Activated T-cell treated with anti-CD3 and anti-CD28 coated beads, Interleukin-2, amount 50 U/mL, for 4 hours (primary cell): ENCODE data around the gene APOL3. TPM values are rescaled to one million over a fixed set of nuclear protein-coding genes. Genes with fewer than 3 reads are reported as not detected.
A peak's percentile ranks its signal among the peaks of the same experiment; 100 is the strongest.
"Not testable (repeated sequence)": the region's sequence is repeated elsewhere in the genome, so short reads cannot be mapped to it uniquely, and the experiment has no call there.

Source experiments
- ATAC-seq, 2 donors: fragments of 200-7000 bp; cut with Tn5 transposase; one replicate each; pipeline ENCODE4 v1.10.0; 2021
- DNase-seq: peaks from one replicate; pipeline ENCODE4 v3.0.0-alpha.2; 2020
- H3K27me3 Mint-ChIP-seq: one replicate; pipeline ENCODE4 v1.8.0; 2021; ENCODE audit warnings: low read depth, mixed read lengths
- H3K36me3 Mint-ChIP-seq: one replicate; pipeline ENCODE4 v1.8.0; 2022; ENCODE audit warnings: mixed read lengths; ENCODE audit not compliant: insufficient read depth
- H3K4me1 Mint-ChIP-seq: one replicate; pipeline ENCODE4 v1.8.0; 2021; ENCODE audit warnings: low read depth, mixed read lengths
- H3K4me3 Mint-ChIP-seq: one replicate; pipeline ENCODE4 v1.8.0; 2021; ENCODE audit warnings: mild to moderate bottlenecking, moderate library complexity, mixed read lengths
- H3K9me3 Mint-ChIP-seq: one replicate; pipeline ENCODE4 v1.8.0; 2021; ENCODE audit warnings: mixed read lengths
- total RNA-seq, 3 donors: library from RNA; stranded (reverse); gene quantifications; one replicate each; pipeline ENCODE4 v1.2.1, GENCODE V29; 2021

The APOL3 gene, protein sequence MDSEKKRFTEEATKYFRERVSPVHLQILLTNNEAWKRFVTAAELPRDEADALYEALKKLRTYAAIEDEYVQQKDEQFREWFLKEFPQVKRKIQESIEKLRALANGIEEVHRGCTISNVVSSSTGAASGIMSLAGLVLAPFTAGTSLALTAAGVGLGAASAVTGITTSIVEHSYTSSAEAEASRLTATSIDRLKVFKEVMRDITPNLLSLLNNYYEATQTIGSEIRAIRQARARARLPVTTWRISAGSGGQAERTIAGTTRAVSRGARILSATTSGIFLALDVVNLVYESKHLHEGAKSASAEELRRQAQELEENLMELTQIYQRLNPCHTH
- 10 to 100 TPM; 14.4 to 17.7 (median 15.5) TPM for total RNA-seq

DNA sequence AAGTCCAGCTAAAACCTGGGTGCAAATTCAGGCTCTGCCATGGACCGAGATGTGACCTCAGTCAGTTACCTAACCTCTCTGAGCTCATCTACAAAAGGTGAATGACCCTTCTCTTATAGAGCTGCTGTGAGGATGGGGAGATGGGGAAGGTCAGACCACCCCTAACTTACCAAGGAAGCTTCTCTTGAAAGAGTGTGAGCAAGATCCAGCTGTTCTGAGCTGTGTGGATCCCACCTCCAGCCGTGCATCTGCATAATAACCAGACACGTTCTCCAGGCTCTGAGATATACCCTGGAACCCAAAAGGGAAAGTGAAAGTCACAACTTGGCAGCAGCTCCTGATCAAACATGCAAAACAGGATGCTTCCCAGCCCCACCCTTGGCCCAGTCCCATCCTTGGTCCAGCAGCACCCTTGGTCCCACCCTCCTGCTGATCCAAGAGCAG is at the start of gene APOL3:
Gene APOL3 (minus strand): TSS at position 257 of the 444 bp plus-strand sequence. CDS start 11,700 bp downstream, outside the sequence.
- no peaks in the 10 kb centered on the region for H3K36me3 Mint-ChIP-seq
- DNase-seq, result no peak
- peaks cover 85% of the 10 kb centered on the region for H3K4me1 Mint-ChIP-seq
- H3K4me3 Mint-ChIP-seq, result peak within 1 kb of the TSS; percentile 83
- no peaks in the 10 kb centered on the region for H3K9me3 Mint-ChIP-seq
- peak; percentile 62 to 65 for ATAC-seq
- no peaks in the 10 kb centered on the region for H3K27me3 Mint-ChIP-seq

GRCh38 chr22:36210224-36210623 is 49.7 kb upstream of the APOL3 start:
- peaks cover 8% of the 10 kb centered on the region for H3K9me3 Mint-ChIP-seq
- H3K4me3 Mint-ChIP-seq, result no peak overlapping the region
- DNase-seq (no peak), ATAC-seq (no peak)
- no peaks in the 10 kb centered on the region for H3K36me3 Mint-ChIP-seq
- peaks cover 16% of the 10 kb centered on the region for H3K27me3 Mint-ChIP-seq
- peaks cover 10% of the 10 kb centered on the region for H3K4me1 Mint-ChIP-seq

- not testable (repeated sequence) for H3K36me3 Mint-ChIP-seq, H3K4me3 Mint-ChIP-seq, ATAC-seq, H3K9me3 Mint-ChIP-seq, DNase-seq
- Mint-ChIP-seq H3K4me1 (peaks cover 10% of the 10 kb centered on the region), H3K27me3 (peaks cover 13% of the 10 kb centered on the region)
Measured at GRCh38 chr22:36209488-36209908, 48.9 kb upstream of the APOL3 start.

GRCh38 chr22:36208914-36209313 is 48.4 kb upstream of the APOL3 start:
- Mint-ChIP-seq H3K4me3 (no peak overlapping the region), H3K9me3 (peaks cover 8% of the 10 kb centered on the region), H3K4me1 (peaks cover 10% of the 10 kb centered on the region), H3K36me3 (no peaks in the 10 kb centered on the region), H3K27me3 (peaks cover 13% of the 10 kb centered on the region)
- DNase-seq (no peak), ATAC-seq (no peak)

GRCh38 chr22:36208162-36208765 is 47.7 kb upstream of the APOL3 start:
- no peak for DNase-seq
- no peak for ATAC-seq
- no peaks in the 10 kb centered on the region for H3K36me3 Mint-ChIP-seq
- peaks cover 13% of the 10 kb centered on the region for H3K27me3 Mint-ChIP-seq
- peaks cover 8% of the 10 kb centered on the region for H3K9me3 Mint-ChIP-seq
- H3K4me3 Mint-ChIP-seq, result no peak overlapping the region
- H3K4me1 Mint-ChIP-seq, result peaks cover 10% of the 10 kb centered on the region

- no peak overlapping the region for H3K4me3 Mint-ChIP-seq
- H3K4me1 Mint-ChIP-seq, result peaks cover 8% of the 10 kb centered on the region
- H3K36me3 Mint-ChIP-seq, result no peaks in the 10 kb centered on the region
- DNase-seq (no peak), ATAC-seq (no peak)
- H3K9me3 Mint-ChIP-seq, result peaks cover 8% of the 10 kb centered on the region
- peaks cover 9% of the 10 kb centered on the region for H3K27me3 Mint-ChIP-seq
Measured at GRCh38 chr22:36206255-36206654, 45.7 kb upstream of the APOL3 start.

DNA sequence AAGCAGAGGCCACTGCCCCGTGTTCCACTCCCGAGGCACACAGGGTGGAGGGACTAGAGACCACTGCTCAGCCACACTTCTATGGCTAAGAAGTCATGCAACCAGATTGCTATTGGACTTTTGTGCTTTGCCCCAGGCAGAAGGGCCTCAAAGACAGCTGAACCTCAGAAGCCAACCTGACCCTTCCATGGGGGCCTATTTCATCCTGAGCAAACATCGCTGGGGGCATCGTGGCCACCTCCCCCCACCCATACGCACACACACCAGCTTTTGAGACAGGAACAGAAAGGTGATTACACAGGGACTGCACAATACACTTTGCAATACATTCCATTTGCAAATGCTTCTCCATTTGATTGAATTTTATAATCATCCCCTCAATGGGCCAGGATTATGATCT is 45.0 kb upstream of the APOL3 start:
- ATAC-seq, H3K4me1 Mint-ChIP-seq, H3K9me3 Mint-ChIP-seq, DNase-seq, H3K36me3 Mint-ChIP-seq, H3K4me3 Mint-ChIP-seq, H3K27me3 Mint-ChIP-seq: not testable (repeated sequence)

GRCh38 chr22:36204632-36205015 is 44.1 kb upstream of the APOL3 start:
- peaks cover 8% of the 10 kb centered on the region for H3K9me3 Mint-ChIP-seq
- H3K27me3 Mint-ChIP-seq, result peaks cover 7% of the 10 kb centered on the region
- H3K4me1 Mint-ChIP-seq, result peaks cover 2% of the 10 kb centered on the region
- no peaks in the 10 kb centered on the region for H3K36me3 Mint-ChIP-seq
- DNase-seq, result no peak
- ATAC-seq, result no peak
- H3K4me3 Mint-ChIP-seq, result peak overlapping the region; percentile 41

DNA sequence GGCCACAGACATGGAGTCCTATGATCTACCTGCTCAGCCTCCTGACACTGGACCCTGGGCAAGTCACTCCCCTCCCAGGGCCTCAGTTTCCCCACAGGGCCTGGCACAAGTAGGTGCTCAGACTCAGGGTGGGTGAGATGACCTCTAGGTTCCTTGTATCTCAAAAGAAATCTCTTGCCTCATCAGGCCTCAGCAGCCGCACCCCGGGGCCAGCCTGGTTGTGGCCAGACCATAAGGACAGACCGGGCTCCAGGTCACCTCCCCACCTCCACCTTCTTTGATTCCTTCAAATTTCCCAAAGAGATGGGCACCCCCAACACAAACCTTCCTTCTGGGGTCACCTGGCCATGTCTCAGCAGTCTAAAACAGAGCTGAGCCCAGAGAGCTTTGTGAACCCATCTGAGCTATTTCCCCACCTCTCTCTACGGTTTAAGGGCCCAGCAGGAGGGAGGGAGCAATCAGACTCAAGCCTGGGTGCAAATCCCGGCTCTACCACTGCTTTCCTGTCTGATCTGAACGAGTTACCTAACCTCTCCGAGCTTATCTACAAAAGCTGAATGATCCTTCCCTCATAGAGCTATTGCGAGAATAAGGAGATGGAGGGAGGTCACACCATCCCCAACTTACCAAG is 43.6 kb upstream of the APOL3 start:
- Mint-ChIP-seq H3K27me3 (peaks cover 4% of the 10 kb centered on the region), H3K4me3 (peak overlapping the region; percentile 41), H3K4me1 (peaks cover under 1% of the 10 kb centered on the region), H3K9me3 (peaks cover 4% of the 10 kb centered on the region), H3K36me3 (no peaks in the 10 kb centered on the region)
- no peak for DNase-seq
- no peak for ATAC-seq

DNA sequence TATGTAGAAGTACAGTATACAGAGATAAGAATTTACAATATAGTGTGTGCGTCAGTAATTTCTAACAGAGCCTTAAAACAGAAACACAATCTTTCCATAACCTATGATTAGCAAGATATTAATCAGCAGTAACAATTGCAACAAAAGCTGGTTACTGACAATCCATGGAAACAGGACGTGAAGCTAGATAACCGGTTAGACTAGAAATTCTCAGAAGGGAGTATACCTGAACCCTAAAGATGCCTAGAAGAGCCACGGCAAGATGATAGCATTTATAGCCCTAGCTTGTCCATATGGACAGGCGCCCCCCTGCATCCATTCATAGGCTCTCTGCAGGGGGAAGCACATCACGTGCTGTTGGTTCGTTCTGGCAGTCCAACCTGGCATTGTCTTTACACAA is 42.9 kb upstream of the APOL3 start:
- not testable (repeated sequence) for H3K27me3 Mint-ChIP-seq, H3K36me3 Mint-ChIP-seq, H3K4me3 Mint-ChIP-seq, DNase-seq, H3K4me1 Mint-ChIP-seq, H3K9me3 Mint-ChIP-seq, ATAC-seq

DNA sequence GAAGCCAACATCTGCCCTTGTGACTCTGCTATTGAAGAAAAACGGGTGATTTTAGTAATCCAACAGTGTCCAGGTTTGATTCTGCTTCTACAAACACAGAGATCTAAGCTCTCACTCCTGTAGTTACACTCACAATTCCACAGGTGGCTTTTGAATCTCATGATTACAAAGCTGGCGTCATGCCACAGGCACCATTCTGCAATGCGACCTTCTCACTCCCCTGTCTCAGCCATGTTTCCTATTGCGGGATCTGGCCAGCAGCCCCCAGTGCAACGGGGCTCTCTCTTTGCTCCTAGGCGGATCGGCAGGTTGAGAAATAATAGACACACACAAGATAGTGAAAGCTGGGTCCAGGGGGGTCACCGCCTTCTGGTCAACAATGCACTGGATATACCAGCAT is 42.4 kb upstream of the APOL3 start:
- DNase-seq, H3K9me3 Mint-ChIP-seq, H3K27me3 Mint-ChIP-seq, H3K4me1 Mint-ChIP-seq, H3K36me3 Mint-ChIP-seq, ATAC-seq, H3K4me3 Mint-ChIP-seq: not testable (repeated sequence)

GRCh38 chr22:36201630-36202319 is 41.2 kb upstream of the APOL3 start, which contains the start of gene APOL4:
TSS of gene APOL4 (minus strand) at chr22:36201809. CDS start at chr22:36201734, 75 bp downstream.
- Mint-ChIP-seq H3K4me1 (peaks cover 14% of the 10 kb centered on the region), H3K4me3 (no peak within 1 kb of the TSS), H3K27me3 (peaks cover 5% of the 10 kb centered on the region), H3K9me3 (no peaks in the 10 kb centered on the region), H3K36me3 (no peaks in the 10 kb centered on the region)
- ATAC-seq, result no peak
- no peak for DNase-seq

GRCh38 chr22:36201025-36201424 is 40.5 kb upstream of the APOL3 start:
- not testable (repeated sequence) for H3K4me3 Mint-ChIP-seq, DNase-seq, H3K36me3 Mint-ChIP-seq, ATAC-seq, H3K27me3 Mint-ChIP-seq, H3K9me3 Mint-ChIP-seq
- peaks cover 14% of the 10 kb centered on the region for H3K4me1 Mint-ChIP-seq

DNA sequence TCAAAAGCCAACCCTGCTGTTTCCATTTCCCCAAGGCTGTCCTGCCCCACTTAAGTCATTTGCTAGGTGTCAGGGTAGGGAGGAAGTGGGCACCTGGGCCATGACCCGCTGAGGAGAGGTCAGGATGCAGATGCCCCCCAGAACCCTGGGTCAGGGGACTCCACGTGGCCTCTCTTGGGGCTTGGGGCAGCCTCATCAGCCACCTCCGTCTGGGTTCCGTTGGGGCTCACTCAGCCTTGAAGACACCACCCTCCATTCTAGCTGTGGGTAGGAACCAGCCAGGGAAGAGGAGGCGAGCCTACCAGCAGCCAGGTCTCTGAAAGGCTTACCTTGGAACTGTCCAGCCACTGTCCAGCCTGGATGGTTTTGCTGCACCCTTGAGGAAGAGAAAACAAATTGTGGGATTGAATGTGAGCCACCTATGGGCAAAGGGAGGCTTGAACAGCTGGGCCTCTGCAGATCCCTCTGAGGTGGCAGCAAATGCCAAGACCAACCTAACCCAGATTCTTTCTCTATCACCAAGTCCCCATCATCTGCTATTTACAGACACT is 38.5 kb upstream of the APOL3 start:
- peaks cover 14% of the 10 kb centered on the region for H3K4me1 Mint-ChIP-seq
- no peaks in the 10 kb centered on the region for H3K9me3 Mint-ChIP-seq
- no peaks in the 10 kb centered on the region for H3K36me3 Mint-ChIP-seq
- DNase-seq (no peak), ATAC-seq (no peak)
- peaks cover 5% of the 10 kb centered on the region for H3K27me3 Mint-ChIP-seq
- H3K4me3 Mint-ChIP-seq, result no peak overlapping the region
